ENCODE results near the gene SMYD1. TPM values are rescaled to one million over a fixed set of nuclear protein-coding genes. Genes with fewer than 3 reads are reported as not detected.

The SMYD1 gene
- total RNA-seq, 1 donor from 2014 or later, result not detected

DNA sequence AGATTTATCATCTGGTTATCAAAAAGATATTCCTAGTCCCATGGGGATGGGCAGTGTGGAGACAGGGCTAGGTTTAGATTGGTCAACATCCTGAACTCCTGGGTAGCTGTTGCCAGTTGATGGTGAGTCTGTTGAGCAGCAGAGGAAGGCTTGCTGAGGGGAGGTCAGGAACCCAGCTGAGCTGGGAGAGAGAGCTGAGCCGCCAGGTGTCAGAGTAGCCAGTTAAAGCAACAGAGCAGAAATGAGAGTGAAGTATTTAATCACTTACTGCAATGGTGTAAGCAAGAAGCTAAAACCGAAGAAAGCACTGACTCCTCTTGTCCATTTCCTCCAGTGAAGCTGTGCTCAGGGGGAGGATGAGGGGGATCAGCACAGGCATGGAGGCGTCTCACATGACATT is 29.6 kb downstream of the SMYD1 start:
- TF ChIP-seq, protein P1, sequence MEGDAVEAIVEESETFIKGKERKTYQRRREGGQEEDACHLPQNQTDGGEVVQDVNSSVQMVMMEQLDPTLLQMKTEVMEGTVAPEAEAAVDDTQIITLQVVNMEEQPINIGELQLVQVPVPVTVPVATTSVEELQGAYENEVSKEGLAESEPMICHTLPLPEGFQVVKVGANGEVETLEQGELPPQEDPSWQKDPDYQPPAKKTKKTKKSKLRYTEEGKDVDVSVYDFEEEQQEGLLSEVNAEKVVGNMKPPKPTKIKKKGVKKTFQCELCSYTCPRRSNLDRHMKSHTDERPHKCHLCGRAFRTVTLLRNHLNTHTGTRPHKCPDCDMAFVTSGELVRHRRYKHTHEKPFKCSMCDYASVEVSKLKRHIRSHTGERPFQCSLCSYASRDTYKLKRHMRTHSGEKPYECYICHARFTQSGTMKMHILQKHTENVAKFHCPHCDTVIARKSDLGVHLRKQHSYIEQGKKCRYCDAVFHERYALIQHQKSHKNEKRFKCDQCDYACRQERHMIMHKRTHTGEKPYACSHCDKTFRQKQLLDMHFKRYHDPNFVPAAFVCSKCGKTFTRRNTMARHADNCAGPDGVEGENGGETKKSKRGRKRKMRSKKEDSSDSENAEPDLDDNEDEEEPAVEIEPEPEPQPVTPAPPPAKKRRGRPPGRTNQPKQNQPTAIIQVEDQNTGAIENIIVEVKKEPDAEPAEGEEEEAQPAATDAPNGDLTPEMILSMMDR (IDR thresholded peaks at IDR 0.05), result no peak
- H3K27ac Mint-ChIP-seq (ENCODE audit: unreplicated experiment), result no peak overlapping the region

DNA sequence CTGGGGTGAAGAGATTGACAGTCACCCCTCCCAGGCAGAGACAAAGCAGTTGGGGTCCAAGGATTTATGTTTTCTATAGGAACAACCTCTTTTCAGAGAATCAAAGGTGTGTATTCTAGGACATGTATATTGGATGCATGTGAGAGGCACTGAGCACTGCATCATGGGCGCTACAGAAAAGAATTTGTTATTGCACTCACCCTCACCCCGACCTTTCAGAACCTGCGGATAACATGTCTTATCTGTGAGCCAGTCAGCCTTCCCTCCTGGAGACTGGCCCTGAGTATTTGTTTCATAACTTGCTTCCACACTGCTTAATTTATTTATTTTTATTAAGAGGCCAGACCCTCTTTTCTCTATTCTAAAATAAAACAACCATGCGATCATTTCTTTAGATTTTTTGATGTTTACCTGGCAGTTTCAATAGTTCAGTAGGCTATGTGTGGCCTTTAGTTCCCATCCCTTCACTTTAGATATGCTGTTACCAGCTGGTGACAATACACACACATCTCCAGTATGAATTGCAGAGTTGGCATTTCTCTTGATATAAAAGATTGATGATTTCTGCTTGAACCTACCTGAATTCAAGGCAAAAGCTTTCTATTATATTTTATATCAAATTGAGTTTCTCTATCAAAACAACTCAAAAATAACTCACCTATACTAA is 30.4 kb downstream of the SMYD1 start:
- TF ChIP-seq, protein P1 (IDR thresholded peaks at IDR 0.05), result no peak
- no peak for DNase-seq (ENCODE audit: low spot score)
- no peaks in the 10 kb centered on the region for H3K4me1 Mint-ChIP-seq (ENCODE audit: low read depth)
- peaks cover 13% of the 10 kb centered on the region for H3K27me3 Mint-ChIP-seq (ENCODE audit: low read depth)
- H3K36me3 Mint-ChIP-seq (ENCODE audit: low read depth), result no peaks in the 10 kb centered on the region
- no peak overlapping the region for H3K4me3 Mint-ChIP-seq (ENCODE audit: unreplicated experiment)
- H3K27ac Mint-ChIP-seq (ENCODE audit: unreplicated experiment), result no peak overlapping the region
- H3K9me3 Mint-ChIP-seq (ENCODE audit: low read depth), result no peaks in the 10 kb centered on the region

More for the DNA sequence above, 29.6 kb downstream of the SMYD1 start:
- H3K27me3 Mint-ChIP-seq (ENCODE audit: low read depth), result peaks cover 6% of the 10 kb centered on the region
- H3K36me3 Mint-ChIP-seq (ENCODE audit: low read depth), result no peaks in the 10 kb centered on the region
- H3K9me3 Mint-ChIP-seq (ENCODE audit: low read depth), result no peaks in the 10 kb centered on the region
- no peak overlapping the region for H3K4me3 Mint-ChIP-seq (ENCODE audit: unreplicated experiment)
- no peak for DNase-seq (ENCODE audit: low spot score)
- H3K4me1 Mint-ChIP-seq (ENCODE audit: low read depth), result no peaks in the 10 kb centered on the region

DNA sequence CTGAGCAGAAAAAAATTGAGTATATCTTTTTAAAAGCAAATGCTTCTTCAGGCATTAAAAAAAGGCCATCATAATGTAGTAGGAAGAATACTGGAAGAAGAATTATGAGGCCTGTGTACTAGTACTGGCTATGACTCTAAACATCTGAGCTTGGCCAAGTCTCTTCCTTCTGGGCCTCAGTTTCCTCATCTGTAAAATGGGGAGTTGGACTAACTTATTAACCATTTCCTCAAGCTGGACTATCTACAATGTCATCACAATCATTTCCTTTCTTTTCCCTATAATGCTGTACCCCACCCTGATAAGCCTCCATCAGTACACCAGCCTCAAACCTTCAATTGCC is 30.9 kb downstream of the SMYD1 start:
- TF ChIP-seq, protein P1 (IDR thresholded peaks at IDR 0.05), result no peak
- Mint-ChIP-seq H3K27me3 (ENCODE audit: low read depth) (peaks cover 14% of the 10 kb centered on the region), H3K4me1 (ENCODE audit: low read depth) (no peaks in the 10 kb centered on the region), H3K4me3 (ENCODE audit: unreplicated experiment) (no peak overlapping the region), H3K27ac (ENCODE audit: unreplicated experiment) (no peak overlapping the region), H3K9me3 (ENCODE audit: low read depth) (no peaks in the 10 kb centered on the region), H3K36me3 (ENCODE audit: low read depth) (no peaks in the 10 kb centered on the region)
- no peak for DNase-seq (ENCODE audit: low spot score)

DNA sequence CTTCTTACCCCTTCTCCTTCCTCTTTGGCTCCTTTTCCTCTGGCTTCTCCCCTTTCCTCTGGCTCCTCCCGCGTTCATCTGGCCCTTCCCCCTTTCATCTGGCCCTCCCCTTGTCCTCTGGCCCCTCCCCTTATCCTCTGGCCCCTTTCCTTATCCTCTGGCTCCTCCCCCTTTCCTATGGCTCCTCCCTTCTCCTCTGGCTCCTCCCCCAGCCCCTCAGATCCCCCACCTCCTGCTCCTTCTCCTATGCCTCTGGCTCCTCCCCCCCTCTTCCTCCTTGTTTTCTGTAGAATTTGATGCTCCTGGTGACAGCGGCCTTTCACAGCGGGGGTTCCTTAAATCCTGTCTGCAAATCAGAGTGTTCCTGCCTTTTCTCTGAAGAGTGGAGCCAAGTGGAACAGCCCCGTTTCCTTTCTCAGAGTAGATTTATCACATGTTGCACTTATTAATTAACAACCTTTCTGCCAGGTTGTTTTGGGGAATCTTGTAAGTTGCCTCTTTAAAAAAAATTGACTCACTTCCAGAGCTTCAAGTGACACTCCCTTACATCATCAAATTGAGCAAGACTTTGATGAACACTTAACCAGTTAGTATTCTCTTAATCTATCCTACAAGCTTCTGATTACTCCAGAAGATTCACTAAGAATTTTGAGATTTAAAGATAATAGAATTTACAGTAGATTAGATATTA is 32.3 kb downstream of the SMYD1 start:
- Mint-ChIP-seq H3K9me3 (ENCODE audit: low read depth) (no peaks in the 10 kb centered on the region), H3K4me3 (ENCODE audit: unreplicated experiment) (no peak overlapping the region), H3K27ac (ENCODE audit: unreplicated experiment) (no peak overlapping the region), H3K4me1 (ENCODE audit: low read depth) (no peaks in the 10 kb centered on the region), H3K27me3 (ENCODE audit: low read depth) (peaks cover 14% of the 10 kb centered on the region), H3K36me3 (ENCODE audit: low read depth) (no peaks in the 10 kb centered on the region)
- TF ChIP-seq, protein P1 (IDR thresholded peaks at IDR 0.05), result no peak
- no peak for DNase-seq (ENCODE audit: low spot score)

DNA sequence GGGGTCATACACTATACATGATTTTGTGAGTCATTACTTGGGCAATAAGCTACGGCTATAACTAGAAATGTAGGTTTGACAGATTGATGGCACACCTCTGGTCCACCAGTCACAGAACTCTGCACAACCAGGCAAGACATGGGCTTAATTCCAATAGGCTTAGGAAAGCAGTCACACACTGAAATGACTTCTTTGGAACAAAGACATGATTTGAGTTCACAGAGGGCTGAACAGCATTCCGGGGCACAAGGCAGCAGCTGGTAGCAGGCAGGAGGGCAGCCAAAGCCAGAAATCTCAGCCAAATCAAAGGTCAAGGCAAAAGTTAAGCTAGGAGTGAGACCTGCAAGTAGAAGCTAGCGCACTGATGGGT is 32.8 kb downstream of the SMYD1 start:
- H3K27ac Mint-ChIP-seq (ENCODE audit: unreplicated experiment), result no peak overlapping the region
- peaks cover 12% of the 10 kb centered on the region for H3K27me3 Mint-ChIP-seq (ENCODE audit: low read depth)
- no peaks in the 10 kb centered on the region for H3K9me3 Mint-ChIP-seq (ENCODE audit: low read depth)
- TF ChIP-seq, protein P1 (IDR thresholded peaks at IDR 0.05), result no peak
- no peak overlapping the region for H3K4me3 Mint-ChIP-seq (ENCODE audit: unreplicated experiment)
- H3K4me1 Mint-ChIP-seq (ENCODE audit: low read depth), result no peaks in the 10 kb centered on the region
- DNase-seq (ENCODE audit: low spot score), result no peak
- no peaks in the 10 kb centered on the region for H3K36me3 Mint-ChIP-seq (ENCODE audit: low read depth)

Measured in chondrocyte (in vitro differentiated cells).